OCI-LY7 (cell line): ENCODE data around the gene ADAMTS20.

Experiments used
- CTCF ChIP-seq: fragments of 200-600 bp; sonication (generic); conservative IDR thresholded peaks from 2 replicates; pipeline ENCODE4 v1.5.1; 2014; ENCODE audit warnings: mild to moderate bottlenecking, antibody characterized with exemption, low read length, moderate library complexity, mixed read lengths
- EZH2phosphoT487 ChIP-seq: fragments of 200-600 bp; sonication (generic); IDR thresholded peaks from 2 replicates; pipeline ENCODE4 v1.6.1; 2018; ENCODE audit warnings: low read depth, borderline replicate concordance, mild to moderate bottlenecking, mixed run types, antibody characterized with exemption, low read length, moderate library complexity, mixed read lengths

- TF ChIP-seq CTCF (no peak), EZH2phosphoT487 (no peak)
Measured at GRCh38 chr12:43320281-43320680, 231.7 kb downstream of the ADAMTS20 start.
